Esophagus muscularis mucosa (tissue), 4 donors: ENCODE measurements around the gene ISOC1. TPM values are rescaled to one million over a fixed set of nuclear protein-coding genes. Genes with fewer than 3 reads are reported as not detected.

Source experiments
- DNase-seq: peaks from one replicate; pipeline ENCODE4 v3.0.0-alpha.2; 2017; ENCODE audit errors: extremely low spot score
- H3K27ac ChIP-seq, 4 donors: fragments of 200-600 bp; sonication (generic); replicated peaks in 1 of 4; 1 replicate in 3 of 4; 2 replicates in 1 of 4; pipeline ENCODE4 v1.5.1; 2016 to 2019; ENCODE audit warnings: mild to moderate bottlenecking in 1 of 4
- H3K27me3 ChIP-seq, 4 donors: fragments of 200-600 bp; sonication (generic); one replicate each; pipeline versions ENCODE4 v1.5.1 to v1.6.0; 2016 to 2019
- H3K36me3 ChIP-seq, 4 donors: fragments of 200-600 bp; sonication (generic); one replicate each; pipeline ENCODE4 v1.5.1; 2016 to 2019
- H3K4me1 ChIP-seq, 4 donors: fragments of 200-600 bp; sonication (generic); one replicate each; pipeline ENCODE4 v1.5.1; 2016 to 2019
- H3K4me3 ChIP-seq, 4 donors: fragments of 200-600 bp; sonication (generic); 1 replicate in 2 of 4; 2 replicates in 2 of 4; pipeline ENCODE4 v1.5.1; 2016 to 2019; ENCODE audit warnings: mild to moderate bottlenecking in 4 of 4, moderate library complexity in 1 of 4
- H3K9me3 ChIP-seq, 4 donors: fragments of 200-600 bp; sonication (generic); 1 replicate in 3 of 4; 2 replicates in 1 of 4; pipeline ENCODE4 v1.5.1; 2016 to 2019
- CTCF ChIP-seq, 3 experiments: fragments of 200-600 bp in 2 of 3; fragments of 450-650 bp in 1 of 3; sonication (generic) in 2 of 3; IDR thresholded peaks; one replicate each; pipeline ENCODE4 v1.5.1; 2017 to 2019; ENCODE audit warnings: antibody characterized with exemption in 3 of 3, mild to moderate bottlenecking in 2 of 3, moderate library complexity in 1 of 3
- EP300 ChIP-seq: sonication (generic); formaldehyde crosslinking; IDR thresholded peaks from one replicate; pipeline ENCODE4 v1.6.1; 2017; ENCODE audit warnings: antibody characterized with exemption
- POLR2A ChIP-seq: fragments of 450-650 bp; IDR thresholded peaks from one replicate; pipeline ENCODE4 v1.6.1; 2017; ENCODE audit warnings: antibody characterized with exemption, moderate library complexity, mild to moderate bottlenecking, low read depth
- POLR2AphosphoS5 ChIP-seq, 2 donors: sonication (generic); formaldehyde crosslinking; IDR thresholded peaks; one replicate each; pipeline ENCODE4 v1.6.1; 2017; ENCODE audit warnings: antibody characterized with exemption in 2 of 2
- WGBS: methylation state at CpG from one replicate; pipeline ENCODE4 v1.1.5; 2018; 5-methylcytosine and 5-hydroxymethylcytosine counted together
- intact Hi-C: fragments of 100-400 bp; cut with DNase I; formaldehyde crosslinking; loops from one replicate; pipeline ENCODE4 v1.15.1; 2023
- total RNA-seq, 4 donors: library from RNA; depleted of rRNA; stranded (reverse); fragments of >200 nt; gene quantifications; one replicate each; pipeline versions ENCODE4 v1.1.0 to v1.2.1, GENCODE V29; 2016

ISOC1 gene
- total RNA-seq, 4 donors from 2014 or later: 53.5 to 136 (median 89.5) TPM

GRCh38 chr5:129077433-129078075 is 17.0 kb upstream of the ISOC1 start:
- no peak for DNase-seq
- Histone ChIP-seq H3K27ac (peak overlapping the region; percentile 23 to 68 (median 50)), H3K4me3 (no peak overlapping the region), H3K27me3 (no peaks in the 10 kb centered on the region), H3K36me3 (no peaks in the 10 kb centered on the region), H3K4me1 (peaks cover 0 to 41% (median 24%) of the 10 kb centered on the region in 4 donors), H3K9me3 (no peaks in the 10 kb centered on the region)
- TF ChIP-seq POLR2A: no peak
- TF ChIP-seq CTCF (IDR thresholded peaks at IDR 0.05): no peak
- no peak for TF ChIP-seq EP300
- TF ChIP-seq POLR2AphosphoS5 (IDR thresholded peaks at IDR 0.05): no peak
- 34% methylated on average over 3 of the region's 3 CpGs for WGBS
- intact Hi-C loops: no loop called here

- Histone ChIP-seq H3K4me3 (no peak overlapping the region), H3K9me3 (no peaks in the 10 kb centered on the region), H3K27ac (peak overlapping the region; percentile 23 to 68 (median 50)), H3K27me3 (no peaks in the 10 kb centered on the region), H3K4me1 (peaks cover 0 to 41% (median 24%) of the 10 kb centered on the region in 4 donors), H3K36me3 (no peaks in the 10 kb centered on the region)
- intact Hi-C loops: no loop called here
- WGBS: 31% methylated on average over 1 of the region's 1 CpG
- TF ChIP-seq CTCF (IDR thresholded peaks at IDR 0.05): no peak
- no peak for DNase-seq
These were observed 16.3 kb upstream of the ISOC1 start for GRCh38 chr5:129078247-129078646.

GRCh38 chr5:129078660-129079059 is 15.9 kb upstream of the ISOC1 start:
- no peak for TF ChIP-seq POLR2AphosphoS5 (IDR thresholded peaks at IDR 0.05)
- H3K4me1 ChIP-seq: peaks cover 0 to 41% (median 24%) of the 10 kb centered on the region in 4 donors
- H3K27me3 ChIP-seq: no peaks in the 10 kb centered on the region
- 54% methylated on average over 3 of the region's 3 CpGs for WGBS
- H3K27ac ChIP-seq: peak overlapping the region in 3 of 4 donors; percentile 40 to 68 (median 59)
- H3K4me3 ChIP-seq: no peak overlapping the region
- H3K9me3 ChIP-seq: no peaks in the 10 kb centered on the region
- no peak for DNase-seq
- H3K36me3 ChIP-seq: no peaks in the 10 kb centered on the region
- intact Hi-C loops: no loop called here

- peak overlapping the region in 2 of 4 donors; percentile 59 to 68 for H3K27ac ChIP-seq
- intact Hi-C loops: no loop called here
- no peak for TF ChIP-seq EP300
- no peak for TF ChIP-seq POLR2A
- no peak for TF ChIP-seq CTCF (IDR thresholded peaks at IDR 0.05)
- no peak for TF ChIP-seq POLR2AphosphoS5 (IDR thresholded peaks at IDR 0.05)
- H3K4me1 ChIP-seq: peaks cover 0 to 40% (median 24%) of the 10 kb centered on the region in 4 donors
- H3K9me3 ChIP-seq: no peaks in the 10 kb centered on the region
- no peaks in the 10 kb centered on the region for H3K27me3 ChIP-seq
- no peak overlapping the region for H3K4me3 ChIP-seq
- no peaks in the 10 kb centered on the region for H3K36me3 ChIP-seq
- DNase-seq: no peak
These were observed 15.1 kb upstream of the ISOC1 start for GRCh38 chr5:129079496-129079895.

- intact Hi-C loops: no loop called here
These were observed 13.8 kb upstream of the ISOC1 start for GRCh38 chr5:129080766-129081165.

More at GRCh38 chr5:129080766-129081165, 13.8 kb upstream of the ISOC1 start:
- H3K36me3 ChIP-seq: no peaks in the 10 kb centered on the region
- H3K4me1 ChIP-seq: peaks cover 0 to 33% (median 21%) of the 10 kb centered on the region in 4 donors
- H3K27me3 ChIP-seq: no peaks in the 10 kb centered on the region
- no peak overlapping the region for H3K4me3 ChIP-seq
- 94% methylated on average over 7 of the region's 7 CpGs for WGBS
- TF ChIP-seq POLR2A: no peak
- no peak for TF ChIP-seq EP300
- no peak for TF ChIP-seq POLR2AphosphoS5 (IDR thresholded peaks at IDR 0.05)
- TF ChIP-seq CTCF (IDR thresholded peaks at IDR 0.05): no peak
- H3K9me3 ChIP-seq: no peaks in the 10 kb centered on the region
- H3K27ac ChIP-seq: no peak overlapping the region
- DNase-seq: no peak
